ENCODE results near the gene FCN3. TPM values are rescaled to one million over a fixed set of nuclear protein-coding genes. Genes with fewer than 3 reads are reported as not detected.

FCN3 gene
- total and polyA plus RNA-seq, 9 of the 15 experiments (the other 6 are each of a cell fraction or from before 2014, with no cell fraction given), result 0.49 TPM; not detected in 8

DNA sequence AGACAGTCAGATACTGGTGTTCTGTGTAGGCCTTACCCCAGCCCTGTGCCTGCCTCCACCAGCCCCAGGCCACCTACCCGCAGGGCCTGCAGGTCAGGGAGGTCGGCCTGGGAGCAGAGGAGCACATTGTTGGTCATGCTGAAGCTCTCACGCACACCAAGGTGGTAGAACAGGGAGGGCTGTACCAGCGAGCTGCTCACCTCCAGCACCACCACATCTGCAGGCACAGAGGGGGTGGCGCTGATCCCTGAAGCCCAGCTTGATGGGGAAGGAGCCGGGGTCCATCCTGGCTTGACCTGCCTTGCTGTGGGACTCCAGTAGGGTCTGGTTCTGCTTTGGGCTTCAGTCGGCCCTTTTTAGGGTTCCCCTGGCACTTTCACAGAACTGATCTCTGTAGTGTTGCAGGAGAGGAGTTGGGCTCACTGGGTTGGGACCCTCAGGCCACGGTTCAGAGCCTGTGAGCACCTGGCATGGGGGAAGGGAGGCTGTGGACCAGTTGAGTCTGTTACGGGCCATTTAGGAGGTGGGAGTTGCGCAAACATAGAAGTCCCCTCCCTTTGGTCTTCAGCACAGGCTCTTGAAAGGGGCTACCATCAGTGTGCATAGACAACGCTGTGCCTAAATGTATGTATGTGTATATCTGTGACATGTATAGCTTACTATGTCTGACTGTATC lies 9.8 kb downstream of the FCN3 start:
- no peak for FAIRE-seq
- WGBS (ENCODE audit: insufficient coverage, low coverage, missing lambda C conversion rate), result 66% methylated on average over 11 of the region's 11 CpGs
- intact Hi-C loops (cut with micrococcal nuclease), result loop anchor here (10.0 kb wide), 1 partner anchor 170 kb away; no protein-coding TSS in a partner anchor
- peak; percentile 59; the same call in 1 of the 2 replicates for TF ChIP-seq NR2C1 (IDR thresholded peaks at IDR 0.05)
- no peak for TF ChIP-seq NR2C1 (tag; IDR thresholded peaks at IDR 0.05)
- TF ChIP-seq NR2C2 (CRISPR knock-in tag; IDR thresholded peaks at IDR 0.05), result no peak
- peak; percentile 69 for TF ChIP-seq NR2C2 (tag; IDR thresholded peaks at IDR 0.05)
- TF ChIP-seq TAF7 (tag; IDR thresholded peaks at IDR 0.05), result no peak
- peak; percentile 15 for TF ChIP-seq CEBPG (CRISPR knock-in tag; IDR thresholded peaks at IDR 0.05)
- TF ChIP-seq CEBPG (tag; conservative IDR thresholded peaks at IDR 0.05 in 1 of 2, IDR thresholded peaks at IDR 0.05 in 1 of 2), result peak in 1 of 2 experiments; percentile 44; a peak in 1 of 4 replicates
- no peak for TF ChIP-seq EZH2 (IDR thresholded peaks at IDR 0.05; ENCODE audit: borderline replicate concordance, low read depth, low read length)
- TF ChIP-seq GATAD2A (IDR thresholded peaks at IDR 0.05), result no peak
- TF ChIP-seq, protein P1, sequence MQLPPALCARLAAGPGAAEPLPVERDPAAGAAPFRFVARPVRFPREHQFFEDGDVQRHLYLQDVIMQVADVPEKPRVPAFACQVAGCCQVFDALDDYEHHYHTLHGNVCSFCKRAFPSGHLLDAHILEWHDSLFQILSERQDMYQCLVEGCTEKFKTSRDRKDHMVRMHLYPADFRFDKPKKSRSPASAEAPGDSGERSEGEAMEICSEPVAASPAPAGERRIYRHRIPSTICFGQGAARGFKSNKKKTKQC (CRISPR knock-in tag; IDR thresholded peaks at IDR 0.05), result peak; percentile 43; the same call in 1 of the 2 replicates
- peak; percentile 87 for TF ChIP-seq CEBPB (tag; IDR thresholded peaks at IDR 0.05)
- no peak for TF ChIP-seq CCNT2 (IDR thresholded peaks at IDR 0.05; ENCODE audit: borderline replicate concordance, extremely low read depth, insufficient read length, low read depth, low read length)
- TF ChIP-seq CTBP1 (IDR thresholded peaks at IDR 0.05; ENCODE audit: borderline replicate concordance), result no peak
- TF ChIP-seq, protein P2, sequence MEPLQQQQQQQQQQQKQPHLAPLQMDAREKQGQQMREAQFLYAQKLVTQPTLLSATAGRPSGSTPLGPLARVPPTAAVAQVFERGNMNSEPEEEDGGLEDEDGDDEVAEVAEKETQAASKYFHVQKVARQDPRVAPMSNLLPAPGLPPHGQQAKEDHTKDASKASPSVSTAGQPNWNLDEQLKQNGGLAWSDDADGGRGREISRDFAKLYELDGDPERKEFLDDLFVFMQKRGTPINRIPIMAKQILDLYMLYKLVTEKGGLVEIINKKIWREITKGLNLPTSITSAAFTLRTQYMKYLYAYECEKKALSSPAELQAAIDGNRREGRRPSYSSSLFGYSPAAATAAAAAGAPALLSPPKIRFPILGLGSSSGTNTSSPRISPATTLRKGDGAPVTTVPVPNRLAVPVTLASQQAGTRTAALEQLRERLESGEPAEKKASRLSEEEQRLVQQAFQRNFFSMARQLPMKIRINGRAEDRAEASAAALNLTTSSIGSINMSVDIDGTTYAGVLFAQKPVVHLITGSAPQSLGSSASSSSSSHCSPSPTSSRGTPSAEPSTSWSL (CRISPR knock-in tag; IDR thresholded peaks at IDR 0.05; ENCODE audit: borderline replicate concordance), result no peak
- no peak for TF ChIP-seq GABPB2 (CRISPR knock-in tag; conservative IDR thresholded peaks at IDR 0.05)
- TF ChIP-seq KLF13 (tag; IDR thresholded peaks at IDR 0.05; ENCODE audit: borderline replicate concordance, low read depth), result no peak
- TF ChIP-seq MEF2A (IDR thresholded peaks at IDR 0.05; ENCODE audit: control insufficient read depth, low read depth, low read length), result no peak
- TF ChIP-seq, protein P3, sequence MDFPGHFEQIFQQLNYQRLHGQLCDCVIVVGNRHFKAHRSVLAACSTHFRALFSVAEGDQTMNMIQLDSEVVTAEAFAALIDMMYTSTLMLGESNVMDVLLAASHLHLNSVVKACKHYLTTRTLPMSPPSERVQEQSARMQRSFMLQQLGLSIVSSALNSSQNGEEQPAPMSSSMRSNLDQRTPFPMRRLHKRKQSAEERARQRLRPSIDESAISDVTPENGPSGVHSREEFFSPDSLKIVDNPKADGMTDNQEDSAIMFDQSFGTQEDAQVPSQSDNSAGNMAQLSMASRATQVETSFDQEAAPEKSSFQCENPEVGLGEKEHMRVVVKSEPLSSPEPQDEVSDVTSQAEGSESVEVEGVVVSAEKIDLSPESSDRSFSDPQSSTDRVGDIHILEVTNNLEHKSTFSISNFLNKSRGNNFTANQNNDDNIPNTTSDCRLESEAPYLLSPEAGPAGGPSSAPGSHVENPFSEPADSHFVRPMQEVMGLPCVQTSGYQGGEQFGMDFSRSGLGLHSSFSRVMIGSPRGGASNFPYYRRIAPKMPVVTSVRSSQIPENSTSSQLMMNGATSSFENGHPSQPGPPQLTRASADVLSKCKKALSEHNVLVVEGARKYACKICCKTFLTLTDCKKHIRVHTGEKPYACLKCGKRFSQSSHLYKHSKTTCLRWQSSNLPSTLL (IDR thresholded peaks at IDR 0.05), result no peak
- Histone ChIP-seq H3K79me2 (ENCODE audit: control insufficient read depth, insufficient read depth, low read length) (no peaks in the 10 kb centered on the region), H4K20me1 (replicated peaks; ENCODE audit: control insufficient read depth, insufficient read depth, low read length) (no peaks in the 10 kb centered on the region; the same call in 1 of the 2 replicates), H2AFZ (ENCODE audit: low read depth, low read length) (peak overlapping the region; percentile 77), H3K27ac (ENCODE audit: extremely low read depth, low read depth, low read length) (peak overlapping the region; percentile 78), H3K4me2 (ENCODE audit: insufficient read depth, low read length) (peak overlapping the region; percentile 84), H3K4me3 (peak overlapping the region; percentile 82), H3K9ac (ENCODE audit: insufficient read depth in 1 of 2, low read depth in 2 of 2, low read length in 2 of 2) (peak overlapping the region; percentile 71 to 85), H3K36me3 (ENCODE audit: control insufficient read depth, insufficient read depth, low read length) (no peaks in the 10 kb centered on the region), H3K9me1 (ENCODE audit: control insufficient read depth, insufficient read depth, low read length) (no peaks in the 10 kb centered on the region), H3K27me3 (ENCODE audit: control insufficient read depth in 2 of 2, insufficient read depth in 2 of 2, low read length in 2 of 2) (no peaks in the 10 kb centered on the region), H3K9me3 (replicated peaks; ENCODE audit: control insufficient read depth, insufficient read depth, low read depth, low read length) (no peaks in the 10 kb centered on the region), H3K4me1 (replicated peaks in 1 of 2; ENCODE audit: control insufficient read depth in 2 of 2, insufficient read depth in 2 of 2, low read length in 2 of 2) (peaks cover 22 to 64% of the 10 kb centered on the region in 2 experiments; a peak in 4 of 5 replicates)
- POLR2A ChIA-PET, result interaction anchor here (0.5 to 3.3 kb wide), 16 partner anchors 8 to 1216 kb away, joined by 3 to 20 read pairs (median 4); partner anchors contain the start of genes CD164L2, FCN3 and SYTL1
- ATAC-seq, result no peak; the same call in 2 of the 3 replicates
- in situ Hi-C loops (cut with MboI), result no loop called here
- DNase-seq (ENCODE audit: extremely low read depth in 1 of 4, low spot score in 3 of 4), result no peak
- TSS peak; percentile 73 for BruUV-seq (replicated peaks)
- CTCF ChIA-PET (ENCODE audit: low intra/inter-chr PET ratio), result no interaction called here
